ENCODE measurements around the gene PDIA5. TPM values are rescaled to one million over a fixed set of nuclear protein-coding genes. Genes with fewer than 3 reads are reported as not detected.

Gene PDIA5
- total RNA-seq, 1 experiment from 2014 or later, result 53.6 TPM

DNA sequence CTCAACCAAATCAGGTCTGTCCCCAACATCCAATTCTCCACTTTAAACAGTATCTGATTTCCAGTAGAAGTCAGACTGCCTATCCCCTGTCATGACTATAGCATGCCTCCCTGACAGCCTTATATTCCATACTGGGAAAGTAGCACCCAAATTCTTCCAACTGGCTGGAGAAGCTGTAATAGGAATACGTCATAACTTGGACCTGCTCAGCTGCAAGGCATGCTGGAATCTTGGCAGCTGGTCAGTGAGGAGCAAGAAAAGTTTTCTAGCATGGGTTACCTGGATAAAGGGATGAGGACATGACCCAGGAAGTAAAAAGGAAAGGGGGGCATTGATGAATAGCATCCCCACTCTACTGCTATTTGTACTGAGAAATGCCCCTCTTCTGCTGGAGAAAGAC is 48.1 kb upstream of the PDIA5 start:
- no peak for ATAC-seq
- H3K27me3 ChIP-seq (ENCODE audit: control insufficient read depth, insufficient read depth, low read length), result peaks cover 44% of the 10 kb centered on the region
- H3K27ac ChIP-seq (ENCODE audit: low read length), result no peak overlapping the region
- no TSS peak for BruUV-seq (replicated peaks)
- ChIA-PET POLR2A (no interaction called here), CTCF (no interaction called here)
- no peak overlapping the region for H3K4me3 ChIP-seq (ENCODE audit: low read depth in 2 of 2, low read length in 2 of 2)
- TF ChIP-seq TCF7L2 (IDR thresholded peaks at IDR 0.05; ENCODE audit: low read depth, low read length) (no peak), SIN3A (IDR thresholded peaks at IDR 0.05; ENCODE audit: borderline replicate concordance, insufficient read depth, low read depth, low read length) (no peak), CTCF (IDR thresholded peaks at IDR 0.05) (no peak), POLR2AphosphoS5 (IDR thresholded peaks at IDR 0.05; ENCODE audit: low read depth, low read length) (no peak)
- TF ChIP-seq, protein P1, sequence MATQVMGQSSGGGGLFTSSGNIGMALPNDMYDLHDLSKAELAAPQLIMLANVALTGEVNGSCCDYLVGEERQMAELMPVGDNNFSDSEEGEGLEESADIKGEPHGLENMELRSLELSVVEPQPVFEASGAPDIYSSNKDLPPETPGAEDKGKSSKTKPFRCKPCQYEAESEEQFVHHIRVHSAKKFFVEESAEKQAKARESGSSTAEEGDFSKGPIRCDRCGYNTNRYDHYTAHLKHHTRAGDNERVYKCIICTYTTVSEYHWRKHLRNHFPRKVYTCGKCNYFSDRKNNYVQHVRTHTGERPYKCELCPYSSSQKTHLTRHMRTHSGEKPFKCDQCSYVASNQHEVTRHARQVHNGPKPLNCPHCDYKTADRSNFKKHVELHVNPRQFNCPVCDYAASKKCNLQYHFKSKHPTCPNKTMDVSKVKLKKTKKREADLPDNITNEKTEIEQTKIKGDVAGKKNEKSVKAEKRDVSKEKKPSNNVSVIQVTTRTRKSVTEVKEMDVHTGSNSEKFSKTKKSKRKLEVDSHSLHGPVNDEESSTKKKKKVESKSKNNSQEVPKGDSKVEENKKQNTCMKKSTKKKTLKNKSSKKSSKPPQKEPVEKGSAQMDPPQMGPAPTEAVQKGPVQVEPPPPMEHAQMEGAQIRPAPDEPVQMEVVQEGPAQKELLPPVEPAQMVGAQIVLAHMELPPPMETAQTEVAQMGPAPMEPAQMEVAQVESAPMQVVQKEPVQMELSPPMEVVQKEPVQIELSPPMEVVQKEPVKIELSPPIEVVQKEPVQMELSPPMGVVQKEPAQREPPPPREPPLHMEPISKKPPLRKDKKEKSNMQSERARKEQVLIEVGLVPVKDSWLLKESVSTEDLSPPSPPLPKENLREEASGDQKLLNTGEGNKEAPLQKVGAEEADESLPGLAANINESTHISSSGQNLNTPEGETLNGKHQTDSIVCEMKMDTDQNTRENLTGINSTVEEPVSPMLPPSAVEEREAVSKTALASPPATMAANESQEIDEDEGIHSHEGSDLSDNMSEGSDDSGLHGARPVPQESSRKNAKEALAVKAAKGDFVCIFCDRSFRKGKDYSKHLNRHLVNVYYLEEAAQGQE (IDR thresholded peaks at IDR 0.05; ENCODE audit: insufficient read depth in 1 of 2, low read depth in 2 of 2, low read length in 1 of 2), result no peak
- no peak for DNase-seq (ENCODE audit: low read depth, low spot score)
- intact Hi-C loops (cut with micrococcal nuclease; ENCODE audit: unreplicated experiment), result no loop called here
- no peaks in the 10 kb centered on the region for H3K9me3 ChIP-seq (ENCODE audit: control insufficient read depth, insufficient read depth, low read depth, low read length)
- in situ Hi-C loops (cut with HindIII; ENCODE audit: low pct_unique_long_range_greater_than_20kb, low sequenced_read_pairs), result no loop called here
- no peaks in the 10 kb centered on the region for H3K36me3 ChIP-seq (ENCODE audit: control insufficient read depth, insufficient read depth, low read length)
- H3K4me1 ChIP-seq (ENCODE audit: control insufficient read depth, insufficient read depth, low read length), result no peaks in the 10 kb centered on the region

- DNase-seq (ENCODE audit: low read depth, low spot score), result no peak
- in situ Hi-C loops (cut with HindIII; ENCODE audit: low pct_unique_long_range_greater_than_20kb, low sequenced_read_pairs), result no loop called here
- ChIA-PET CTCF (no interaction called here), POLR2A (no interaction called here)
- Histone ChIP-seq H3K4me3 (ENCODE audit: low read depth in 2 of 2, low read length in 2 of 2) (no peak overlapping the region), H3K27ac (ENCODE audit: low read length) (no peak overlapping the region), H3K4me1 (ENCODE audit: control insufficient read depth, insufficient read depth, low read length) (no peaks in the 10 kb centered on the region), H3K9me3 (ENCODE audit: control insufficient read depth, insufficient read depth, low read depth, low read length) (no peaks in the 10 kb centered on the region), H3K27me3 (ENCODE audit: control insufficient read depth, insufficient read depth, low read length) (peaks cover 47% of the 10 kb centered on the region), H3K36me3 (ENCODE audit: control insufficient read depth, insufficient read depth, low read length) (no peaks in the 10 kb centered on the region)
- intact Hi-C loops (cut with micrococcal nuclease; ENCODE audit: unreplicated experiment), result no loop called here
- TF ChIP-seq SIN3A (IDR thresholded peaks at IDR 0.05; ENCODE audit: borderline replicate concordance, insufficient read depth, low read depth, low read length) (no peak), TCF7L2 (IDR thresholded peaks at IDR 0.05; ENCODE audit: low read depth, low read length) (no peak), POLR2AphosphoS5 (IDR thresholded peaks at IDR 0.05; ENCODE audit: low read depth, low read length) (no peak)
- TF ChIP-seq, protein P1 (IDR thresholded peaks at IDR 0.05; ENCODE audit: insufficient read depth in 1 of 2, low read depth in 2 of 2, low read length in 1 of 2), result no peak
- ATAC-seq, result no peak
- BruUV-seq (replicated peaks), result no TSS peak
Observed at GRCh38 chr3:123019161-123019560, 47.7 kb upstream of the PDIA5 start.
